Progenitor cell of endocrine pancreas (in vitro differentiated cells): Measurements from ENCODE around the gene KCNQ4. TPM values are rescaled to one million over a fixed set of nuclear protein-coding genes. Genes with fewer than 3 reads are reported as not detected.

Source experiments
- DNase-seq: peaks from one replicate; pipeline ENCODE4 v3.0.0; 2021; ENCODE audit warnings: low spot score; ENCODE audit not compliant: unreplicated experiment
- H3K27ac Mint-ChIP-seq: 2 replicates; pipeline ENCODE4 v1.8.0; 2021; ENCODE audit warnings: mild to moderate bottlenecking, moderate library complexity, mixed read lengths
- H3K27me3 Mint-ChIP-seq: 2 replicates; pipeline ENCODE4 v1.8.0; 2021; ENCODE audit warnings: mixed read lengths
- H3K36me3 Mint-ChIP-seq: 2 replicates; pipeline ENCODE4 v1.8.0; 2022; ENCODE audit warnings: mixed read lengths; ENCODE audit not compliant: insufficient read depth
- H3K4me1 Mint-ChIP-seq: 2 replicates; pipeline ENCODE4 v1.8.0; 2021; ENCODE audit warnings: low read depth, mixed read lengths
- H3K4me3 Mint-ChIP-seq: 2 replicates; pipeline ENCODE4 v1.8.0; 2021; ENCODE audit warnings: low read depth, mild to moderate bottlenecking, moderate library complexity, mixed read lengths
- H3K9me3 Mint-ChIP-seq: 2 replicates; pipeline ENCODE4 v1.8.0; 2021; ENCODE audit warnings: low read depth, mixed read lengths
- total RNA-seq: library from RNA; stranded (reverse); gene quantifications from 2 replicates; pipeline ENCODE4 v1.2.1, GENCODE V29; 2021
- TF ChIP-seq, protein P1 (sequence below): fragments of 200-600 bp; sonication (generic); IDR thresholded peaks from one replicate; pipeline ENCODE4 v1.5.0; 2021; ENCODE audit warnings: antibody characterized with exemption, mild to moderate bottlenecking; ENCODE audit not compliant: unreplicated experiment

The KCNQ4 gene
- total RNA-seq, 1 donor from 2014 or later = 0.67 TPM

- DNase-seq = no peak
- TF ChIP-seq, protein P1, sequence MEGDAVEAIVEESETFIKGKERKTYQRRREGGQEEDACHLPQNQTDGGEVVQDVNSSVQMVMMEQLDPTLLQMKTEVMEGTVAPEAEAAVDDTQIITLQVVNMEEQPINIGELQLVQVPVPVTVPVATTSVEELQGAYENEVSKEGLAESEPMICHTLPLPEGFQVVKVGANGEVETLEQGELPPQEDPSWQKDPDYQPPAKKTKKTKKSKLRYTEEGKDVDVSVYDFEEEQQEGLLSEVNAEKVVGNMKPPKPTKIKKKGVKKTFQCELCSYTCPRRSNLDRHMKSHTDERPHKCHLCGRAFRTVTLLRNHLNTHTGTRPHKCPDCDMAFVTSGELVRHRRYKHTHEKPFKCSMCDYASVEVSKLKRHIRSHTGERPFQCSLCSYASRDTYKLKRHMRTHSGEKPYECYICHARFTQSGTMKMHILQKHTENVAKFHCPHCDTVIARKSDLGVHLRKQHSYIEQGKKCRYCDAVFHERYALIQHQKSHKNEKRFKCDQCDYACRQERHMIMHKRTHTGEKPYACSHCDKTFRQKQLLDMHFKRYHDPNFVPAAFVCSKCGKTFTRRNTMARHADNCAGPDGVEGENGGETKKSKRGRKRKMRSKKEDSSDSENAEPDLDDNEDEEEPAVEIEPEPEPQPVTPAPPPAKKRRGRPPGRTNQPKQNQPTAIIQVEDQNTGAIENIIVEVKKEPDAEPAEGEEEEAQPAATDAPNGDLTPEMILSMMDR = no peak
- peak overlapping the region; percentile 14 for H3K4me3 Mint-ChIP-seq
- no peaks in the 10 kb centered on the region for H3K36me3 Mint-ChIP-seq
- no peak overlapping the region for H3K27ac Mint-ChIP-seq
- peaks cover 59% of the 10 kb centered on the region for H3K27me3 Mint-ChIP-seq
- peaks cover 14% of the 10 kb centered on the region for H3K4me1 Mint-ChIP-seq
- H3K9me3 Mint-ChIP-seq = no peaks in the 10 kb centered on the region
Observed at GRCh38 chr1:40785446-40785845, 1.9 kb downstream of the KCNQ4 start.

GRCh38 chr1:40786171-40786994, 2.8 kb downstream of the KCNQ4 start:
- peaks cover 57% of the 10 kb centered on the region for H3K27me3 Mint-ChIP-seq
- no peak for DNase-seq
- H3K9me3 Mint-ChIP-seq = no peaks in the 10 kb centered on the region
- H3K4me1 Mint-ChIP-seq = peaks cover 12% of the 10 kb centered on the region
- H3K36me3 Mint-ChIP-seq = no peaks in the 10 kb centered on the region
- TF ChIP-seq, protein P1 = no peak
- H3K27ac Mint-ChIP-seq = no peak overlapping the region
- H3K4me3 Mint-ChIP-seq = no peak overlapping the region

- Mint-ChIP-seq H3K9me3 (no peaks in the 10 kb centered on the region), H3K4me1 (peaks cover 12% of the 10 kb centered on the region), H3K27ac (no peak overlapping the region), H3K4me3 (no peak overlapping the region), H3K36me3 (no peaks in the 10 kb centered on the region), H3K27me3 (peaks cover 49% of the 10 kb centered on the region)
- DNase-seq = no peak
- TF ChIP-seq, protein P1 = no peak
Observed at GRCh38 chr1:40786995-40787705, 3.6 kb downstream of the KCNQ4 start.

- no peaks in the 10 kb centered on the region for H3K36me3 Mint-ChIP-seq
- no peak overlapping the region for H3K4me3 Mint-ChIP-seq
- TF ChIP-seq, protein P1 = no peak
Observed at GRCh38 chr1:40787737-40788560, 4.4 kb downstream of the KCNQ4 start.

More at GRCh38 chr1:40787737-40788560, 4.4 kb downstream of the KCNQ4 start:
- Mint-ChIP-seq H3K4me1 (peaks cover 6% of the 10 kb centered on the region), H3K9me3 (no peaks in the 10 kb centered on the region), H3K27me3 (peaks cover 44% of the 10 kb centered on the region), H3K27ac (peak overlapping the region; percentile 12)
- no peak for DNase-seq
